ENCODE measurements around the gene CD37. TPM values are rescaled to one million over a fixed set of nuclear protein-coding genes. Genes with fewer than 3 reads are reported as not detected.

CD37 gene
- total RNA-seq, 1 experiment from 2014 or later: not detected

DNA sequence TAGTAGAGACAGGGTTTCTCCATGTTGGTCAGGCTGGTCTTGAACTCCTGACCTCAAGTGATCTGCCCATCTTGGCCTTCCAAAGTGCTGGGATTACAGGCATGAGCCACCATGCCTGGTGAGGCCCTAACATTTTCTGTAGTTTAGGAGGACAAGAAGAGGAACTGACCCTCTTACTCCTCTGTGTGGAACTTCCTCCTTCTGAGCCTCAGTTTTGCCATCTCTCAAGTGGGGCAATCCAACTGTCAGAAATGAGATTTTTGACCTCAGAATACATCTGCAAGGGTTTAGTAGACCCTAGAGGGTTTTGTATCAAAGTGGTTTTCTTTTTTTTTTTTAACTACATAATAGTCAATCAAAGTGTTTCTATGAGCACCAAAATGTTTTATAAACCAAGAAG is 30.9 kb downstream of the CD37 start:
- Mint-ChIP-seq H3K36me3 (ENCODE audit: insufficient read depth in 1 of 3, low read depth in 3 of 3) (peaks cover 10 to 16% (median 12%) of the 10 kb centered on the region in 3 experiments), H3K4me1 (peaks cover 0 to 5% of the 10 kb centered on the region in 2 experiments; a peak in 1 of 4 replicates), H3K27me3 (ENCODE audit: low read depth) (peaks cover 8% of the 10 kb centered on the region), H3K4me3 (no peak overlapping the region), H3K27ac (no peak overlapping the region), H3K9me3 (peaks cover 16 to 22% of the 10 kb centered on the region in 2 experiments)
- no peak overlapping the region for H3K18ac ChIP-seq (ENCODE audit: insufficient read length, low read depth, low read length)
- no peak overlapping the region for H4K8ac ChIP-seq (replicated peaks; ENCODE audit: insufficient read length, low read depth, low read length)
- no peaks in the 10 kb centered on the region for H4K20me1 ChIP-seq (ENCODE audit: control insufficient read depth, insufficient read depth, insufficient read length)
- no peak overlapping the region for H3K56ac ChIP-seq (ENCODE audit: insufficient read length, low read depth, low read length)
- H3K4me2 ChIP-seq (ENCODE audit: insufficient read depth, insufficient read length, low read length): no peak overlapping the region
- H2BK20ac ChIP-seq (ENCODE audit: low read depth, low read length, poor library complexity, severe bottlenecking): no peak overlapping the region
- peaks cover 11% of the 10 kb centered on the region for H3K9me3 ChIP-seq (ENCODE audit: control insufficient read depth, low read depth, low read length)
- H3K23me2 ChIP-seq (ENCODE audit: insufficient read length, low read depth, low read length, poor library complexity, severe bottlenecking): peaks cover 8% of the 10 kb centered on the region
- no peak overlapping the region for H3K14ac ChIP-seq (ENCODE audit: insufficient read depth, low read length)
- no peak overlapping the region for H3T11ph ChIP-seq (ENCODE audit: low read length)
- TF ChIP-seq, protein P1, sequence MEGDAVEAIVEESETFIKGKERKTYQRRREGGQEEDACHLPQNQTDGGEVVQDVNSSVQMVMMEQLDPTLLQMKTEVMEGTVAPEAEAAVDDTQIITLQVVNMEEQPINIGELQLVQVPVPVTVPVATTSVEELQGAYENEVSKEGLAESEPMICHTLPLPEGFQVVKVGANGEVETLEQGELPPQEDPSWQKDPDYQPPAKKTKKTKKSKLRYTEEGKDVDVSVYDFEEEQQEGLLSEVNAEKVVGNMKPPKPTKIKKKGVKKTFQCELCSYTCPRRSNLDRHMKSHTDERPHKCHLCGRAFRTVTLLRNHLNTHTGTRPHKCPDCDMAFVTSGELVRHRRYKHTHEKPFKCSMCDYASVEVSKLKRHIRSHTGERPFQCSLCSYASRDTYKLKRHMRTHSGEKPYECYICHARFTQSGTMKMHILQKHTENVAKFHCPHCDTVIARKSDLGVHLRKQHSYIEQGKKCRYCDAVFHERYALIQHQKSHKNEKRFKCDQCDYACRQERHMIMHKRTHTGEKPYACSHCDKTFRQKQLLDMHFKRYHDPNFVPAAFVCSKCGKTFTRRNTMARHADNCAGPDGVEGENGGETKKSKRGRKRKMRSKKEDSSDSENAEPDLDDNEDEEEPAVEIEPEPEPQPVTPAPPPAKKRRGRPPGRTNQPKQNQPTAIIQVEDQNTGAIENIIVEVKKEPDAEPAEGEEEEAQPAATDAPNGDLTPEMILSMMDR (conservative IDR thresholded peaks at IDR 0.05): no peak
- H2BK120ac ChIP-seq (ENCODE audit: low read depth, low read length, poor library complexity, severe bottlenecking): no peak overlapping the region
- H2AK5ac ChIP-seq (ENCODE audit: insufficient read length, low read length): no peak overlapping the region
- no peak overlapping the region for H2BK15ac ChIP-seq (ENCODE audit: low read depth, low read length)
- H4K5ac ChIP-seq (ENCODE audit: insufficient read length, low read depth, low read length): no peak overlapping the region
- no peak for DNase-seq
- H3K27ac ChIP-seq (ENCODE audit: insufficient read length, low read depth, low read length): no peak overlapping the region
- no peak overlapping the region for H4K91ac ChIP-seq (ENCODE audit: insufficient read length, low read depth, low read length)
- H3K79me1 ChIP-seq (ENCODE audit: insufficient read depth, low read depth, low read length, poor library complexity, severe bottlenecking): no peaks in the 10 kb centered on the region
- H3K79me2 ChIP-seq (ENCODE audit: insufficient read depth, low read length): peaks cover 2% of the 10 kb centered on the region; the same call in 1 of the 2 replicates
- no peak overlapping the region for H3K4ac ChIP-seq (ENCODE audit: low read depth, low read length)
- H3K23ac ChIP-seq (ENCODE audit: insufficient read length, low read depth, low read length): no peak overlapping the region
- no peak overlapping the region for H3K9ac ChIP-seq (ENCODE audit: extremely low read depth, insufficient read length, low read length)
- H2BK5ac ChIP-seq (ENCODE audit: insufficient read length, low read length): no peak overlapping the region
- H3K27me3 ChIP-seq (ENCODE audit: insufficient read depth, low read length): no peaks in the 10 kb centered on the region
- H3K4me1 ChIP-seq (ENCODE audit: insufficient read depth, low read length): no peaks in the 10 kb centered on the region; the same call in 1 of the 2 replicates
- no peak overlapping the region for H2BK12ac ChIP-seq (ENCODE audit: insufficient read length, low read depth, low read length)
- no peak overlapping the region for H2AFZ ChIP-seq (ENCODE audit: low read length)

All from H9 (cell line).